GM21529 (cell line): ENCODE measurements around the gene SLC45A1.

Experiments
- ATAC-seq: cut with Tn5 transposase; IDR thresholded peaks from one replicate; pipeline ENCODE4 v1.9.1; 2021; ENCODE audit not compliant: unreplicated experiment

The SLC45A1 gene

GRCh38 chr1:8334106-8334851 is 16.4 kb downstream of the SLC45A1 start:
- ATAC-seq = no peak

GRCh38 chr1:8335246-8335645 is 17.3 kb downstream of the SLC45A1 start:
- ATAC-seq = no peak

- no peak for ATAC-seq
Measured at GRCh38 chr1:8337776-8338525, 20.0 kb downstream of the SLC45A1 start.

- ATAC-seq = no peak
Measured at GRCh38 chr1:8338526-8339202, 20.8 kb downstream of the SLC45A1 start.

DNA sequence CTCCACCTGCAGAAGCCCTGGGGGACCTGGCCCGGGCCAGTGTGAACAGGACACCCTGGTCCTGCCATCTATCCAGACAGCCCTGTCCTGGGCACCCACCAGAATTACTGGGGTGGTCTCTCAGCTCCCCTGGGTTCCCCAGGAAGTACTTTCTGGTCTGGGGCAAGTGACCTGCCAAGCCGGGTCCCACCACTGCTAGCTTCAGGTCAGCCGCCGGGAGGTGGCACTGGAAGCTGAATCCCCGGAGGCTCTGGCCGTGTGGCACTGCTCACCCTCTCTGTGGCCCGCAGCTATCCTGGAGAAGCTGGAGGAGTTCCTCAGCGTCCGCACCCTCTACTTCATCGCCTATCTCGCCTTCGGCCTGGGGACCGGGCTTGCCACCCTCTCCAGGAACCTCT is 21.3 kb downstream of the SLC45A1 start:
- ATAC-seq = no peak

DNA sequence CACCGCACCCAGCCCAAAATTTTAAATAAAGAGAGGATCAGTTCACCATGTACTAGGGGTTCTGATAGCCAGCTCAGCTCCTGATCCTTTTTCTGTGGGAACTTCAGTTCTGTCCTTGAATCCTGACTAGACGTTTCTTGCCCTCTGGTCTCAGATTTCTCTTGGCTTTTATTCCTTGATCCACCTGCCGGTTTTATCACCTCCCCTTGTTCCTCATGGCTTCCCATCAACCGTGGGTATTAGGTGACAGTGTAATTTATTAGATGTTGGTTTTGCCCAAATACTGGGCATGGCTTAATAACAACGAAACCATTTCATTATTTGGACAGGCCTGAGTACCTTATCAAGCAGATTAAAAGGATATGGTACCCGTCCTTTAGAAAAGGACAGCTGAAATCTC is 22.5 kb downstream of the SLC45A1 start:
- no peak for ATAC-seq

GRCh38 chr1:8342325-8342724 is 24.4 kb downstream of the SLC45A1 start:
- no peak for ATAC-seq

DNA sequence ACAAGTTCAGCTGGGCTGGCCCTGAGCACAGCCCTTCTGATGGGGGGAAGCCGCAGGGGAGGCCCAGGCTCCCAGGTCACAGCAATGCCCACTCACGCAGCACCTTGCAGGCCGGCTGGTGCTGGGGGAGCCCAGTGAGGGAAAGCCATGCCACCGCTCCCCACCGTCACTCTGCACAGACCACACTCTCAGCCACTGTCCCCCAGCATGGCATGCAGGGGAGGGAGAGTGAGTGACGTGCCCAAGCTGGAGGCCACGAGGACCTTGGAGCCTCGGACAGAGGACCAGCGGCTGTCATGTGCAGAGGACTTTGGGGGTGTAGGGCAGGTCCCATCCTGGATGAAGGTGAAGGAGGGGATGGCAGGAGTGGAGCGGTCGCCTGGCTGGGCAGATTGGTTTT is 25.1 kb downstream of the SLC45A1 start:
- ATAC-seq = no peak

DNA sequence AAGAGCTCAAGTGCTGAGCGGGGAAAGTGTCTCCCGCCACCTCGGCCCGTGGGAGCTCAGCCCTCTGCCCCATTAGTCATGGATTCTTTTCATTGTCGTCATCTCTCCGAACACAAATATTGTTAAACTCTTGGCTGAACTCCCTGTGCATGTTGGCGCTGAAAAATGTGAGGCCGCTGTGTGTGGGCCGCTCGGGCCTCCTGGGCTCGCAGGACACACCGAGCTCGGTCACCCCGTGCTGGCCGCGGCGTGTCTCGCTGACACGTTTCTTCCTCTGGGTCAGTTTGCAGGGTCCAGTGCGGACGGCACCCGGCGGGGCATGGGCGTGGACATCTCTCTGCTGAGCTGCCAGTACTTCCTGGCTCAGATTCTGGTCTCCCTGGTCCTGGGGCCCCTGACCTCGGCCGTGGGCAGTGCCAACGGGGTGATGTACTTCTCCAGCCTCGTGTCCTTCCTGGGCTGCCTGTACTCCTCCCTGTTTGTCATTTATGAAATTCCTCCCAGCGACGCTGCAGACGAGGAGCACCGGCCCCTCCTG is 25.6 kb downstream of the SLC45A1 start:
- ATAC-seq = no peak

- no peak for ATAC-seq
Measured at GRCh38 chr1:8344893-8345507, 27.1 kb downstream of the SLC45A1 start.

GRCh38 chr1:8345621-8346415 is 27.9 kb downstream of the SLC45A1 start:
- ATAC-seq = no peak

DNA sequence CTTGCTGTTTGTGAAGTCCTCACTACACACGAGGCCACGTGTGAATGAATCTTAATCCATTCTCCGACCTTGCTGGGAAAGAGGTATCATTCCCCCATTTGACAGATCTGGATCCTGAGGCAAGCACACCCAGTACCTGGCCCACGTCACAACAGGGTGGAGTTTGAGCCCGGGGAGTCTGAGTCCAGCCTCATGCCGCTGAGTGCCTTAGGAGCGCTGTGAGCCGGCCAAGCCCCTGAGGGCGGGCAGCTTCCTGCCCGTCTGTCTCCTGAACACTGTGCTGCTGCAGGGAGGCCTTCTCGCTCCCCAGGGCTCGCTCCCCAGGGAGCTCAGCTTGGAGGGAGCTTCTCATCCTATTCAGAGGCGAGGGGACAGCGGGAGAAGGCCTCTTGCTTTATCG is 29.7 kb downstream of the SLC45A1 start:
- no peak for ATAC-seq

GRCh38 chr1:8348047-8348776 is 30.3 kb downstream of the SLC45A1 start:
- no peak for ATAC-seq

GRCh38 chr1:8348777-8349472 is 31.0 kb downstream of the SLC45A1 start:
- ATAC-seq = no peak

GRCh38 chr1:8349473-8349865 is 31.6 kb downstream of the SLC45A1 start:
- no peak for ATAC-seq

DNA sequence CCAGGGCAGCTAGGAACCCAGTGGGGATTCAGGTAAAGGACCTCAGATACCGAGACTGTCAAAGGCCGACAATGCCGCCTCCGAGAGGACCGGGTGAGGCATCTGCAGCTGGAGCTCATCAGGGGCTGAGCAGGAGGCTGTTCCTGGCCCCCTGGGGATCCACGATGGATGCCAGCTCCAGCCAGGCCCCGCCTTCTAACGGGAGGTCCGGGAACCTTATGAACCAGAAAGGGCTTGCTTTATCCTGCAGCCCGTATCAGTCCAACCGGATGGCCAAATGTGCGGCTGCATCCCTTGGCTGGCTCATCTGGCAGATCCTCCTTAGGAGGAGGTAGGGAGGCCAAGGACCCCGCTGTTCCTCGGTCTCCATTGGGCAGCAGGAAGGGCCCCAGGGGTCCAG is 32.0 kb downstream of the SLC45A1 start:
- ATAC-seq = no peak

- no peak for ATAC-seq
Measured at GRCh38 chr1:8350914-8351684, 33.2 kb downstream of the SLC45A1 start.

DNA sequence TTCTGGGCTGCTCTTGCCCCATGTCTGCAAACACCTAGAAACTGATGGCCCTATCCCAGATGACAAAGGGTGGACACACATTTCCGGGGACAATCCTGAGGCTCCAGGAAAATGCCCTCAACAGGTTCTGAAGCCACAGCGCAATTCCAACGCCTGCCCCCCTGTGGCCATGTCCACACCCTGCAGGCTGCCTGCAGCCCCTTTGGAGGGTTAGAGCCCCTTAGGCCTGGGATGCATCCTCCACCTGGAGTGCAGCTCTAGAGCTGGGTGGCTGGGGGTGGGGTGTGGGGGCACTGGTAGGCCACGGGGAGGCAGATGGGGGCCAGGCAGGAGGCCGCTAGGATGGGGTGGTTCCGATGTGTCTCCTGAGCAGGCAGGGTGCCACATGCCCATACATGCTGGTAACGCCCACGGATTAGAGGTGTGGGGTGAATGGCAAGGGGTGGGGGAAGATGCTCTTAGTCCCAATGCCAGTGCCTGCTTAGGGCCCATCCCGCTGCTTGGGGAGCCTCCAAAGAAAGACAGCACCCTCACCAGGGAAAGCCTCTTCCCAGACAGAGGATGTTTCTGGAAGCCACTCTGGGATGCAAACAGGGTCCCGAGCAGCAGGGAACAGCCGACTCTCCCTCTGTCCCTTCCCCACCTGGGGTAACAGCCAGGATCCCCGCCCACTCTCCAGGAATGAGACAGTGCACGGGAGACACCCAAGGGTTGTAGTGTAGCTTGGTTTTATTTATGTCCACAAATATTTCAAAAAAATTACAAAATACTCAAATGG is 34.0 kb downstream of the SLC45A1 start:
- ATAC-seq = no peak
